GM12878 (cell line): Measurements from ENCODE around the gene APOA4. TPM values are rescaled to one million over a fixed set of nuclear protein-coding genes. Genes with fewer than 3 reads are reported as not detected.

Experiments used
- ATAC-seq: fragments of 200-7000 bp; cut with Tn5 transposase; 3 replicates; pipeline ENCODE4 v1.9.1; 2020; ENCODE audit warnings: mild to moderate bottlenecking, moderate library complexity
- BruUV-seq: library from RNA; stranded (reverse); fragments of 400-500 nt; replicated peaks from 2 replicates; lab custom pipeline; 2021; lab: Mats Ljungman, UMichigan
- CTCF ChIA-PET: fragments of 300-600 bp; sonication (Branson Sonifier 250); formaldehyde crosslinking; extraction: SDS; loops from one replicate; lab custom pipeline; 2021; ENCODE audit warnings: inconsistent platforms; lab: Yijun Ruan, JAX
- POLR2A ChIA-PET: fragments of 350-600 bp; formaldehyde crosslinking; extraction: SDS; loops from one replicate; lab custom pipeline; 2021; ENCODE audit warnings: inconsistent platforms; lab: Charles Lee
- RAD21 ChIA-PET: fragments of 300-600 bp; sonication (Branson Sonifier 250); formaldehyde crosslinking; loops from one replicate; lab custom pipeline; 2023; ENCODE audit warnings: antibody characterized with exemption; ENCODE audit not compliant: unreplicated experiment; lab: Charles Lee
- SMC1A ChIA-PET: fragments of 300-600 bp; sonication (Branson Sonifier 250); formaldehyde crosslinking; loops from one replicate; lab custom pipeline; 2023; ENCODE audit not compliant: unreplicated experiment, uncharacterized antibody; lab: Charles Lee
- DNase-seq: peaks from one replicate; pipeline ENCODE4 v3.0.0-alpha.2; 2011; ENCODE audit warnings: low read depth, low spot score
- FAIRE-seq: peaks from 3 replicates; lab custom pipeline; 2011; peaks lifted over from hg19 to GRCh38; lab: Jason Lieb, UNC
- H2AFZ ChIP-seq: 2 replicates; pipeline ENCODE4 v1.6.0; 2011; ENCODE audit warnings: low read depth, low read length, control low read depth; ENCODE audit not compliant: control insufficient read depth
- H3K27ac ChIP-seq: 2 replicates; pipeline ENCODE4 v1.5.1; 2011; ENCODE audit warnings: control low read depth; ENCODE audit not compliant: control insufficient read depth, insufficient read depth
- H3K27me3 ChIP-seq, 2 experiments: replicated peaks in 1 of 2; 2 replicates each; pipeline versions ENCODE4 v1.6.0 to v1.6.1; 2011; ENCODE audit warnings: low read length in 1 of 2; ENCODE audit not compliant: control insufficient read depth in 2 of 2, insufficient read depth in 2 of 2
- H3K36me3 ChIP-seq, 2 experiments: 2 replicates each; pipeline ENCODE4 v1.5.1; 2011; ENCODE audit warnings: low read length in 1 of 2; ENCODE audit not compliant: control insufficient read depth in 2 of 2, insufficient read depth in 2 of 2
- H3K4me1 ChIP-seq: 2 replicates; pipeline ENCODE4 v1.6.1; 2011; ENCODE audit warnings: mild to moderate bottlenecking, low read length, moderate library complexity, mixed read lengths; ENCODE audit not compliant: control insufficient read depth, insufficient read depth
- H3K4me2 ChIP-seq: 2 replicates; pipeline ENCODE4 v1.6.0; 2011; ENCODE audit warnings: control low read depth; ENCODE audit not compliant: control insufficient read depth, insufficient read depth
- H3K4me3 ChIP-seq: fragments of 200-600 bp; sonication (generic); 2 replicates; pipeline ENCODE4 v1.5.1; 2016
- H3K79me2 ChIP-seq: 2 replicates; pipeline ENCODE4 v1.6.0; 2011; ENCODE audit warnings: low read length; ENCODE audit not compliant: control insufficient read depth, insufficient read depth
- H3K9ac ChIP-seq: 2 replicates; pipeline ENCODE4 v1.8.0; 2011; ENCODE audit warnings: low read length, control low read depth, mixed read lengths; ENCODE audit not compliant: control insufficient read depth, insufficient read depth
- H3K9me3 ChIP-seq: replicated peaks from 3 replicates; pipeline ENCODE4 v1.5.1; 2011; ENCODE audit warnings: mild to moderate bottlenecking, low read length; ENCODE audit not compliant: control insufficient read depth, insufficient read depth
- H4K20me1 ChIP-seq: 2 replicates; pipeline ENCODE4 v1.6.0; 2011; ENCODE audit not compliant: control insufficient read depth, insufficient read depth
- CBFB ChIP-seq: IDR thresholded peaks from 2 replicates; pipeline ENCODE4 v1.6.1; 2016; ENCODE audit warnings: antibody characterized with exemption, low read depth
- MEF2B ChIP-seq: fragments of 450-650 bp; IDR thresholded peaks from 2 replicates; pipeline ENCODE4 v1.6.1; 2018; ENCODE audit warnings: mild to moderate bottlenecking, moderate library complexity; ENCODE audit not compliant: partially characterized antibody, poor library complexity, severe bottlenecking
- MYB ChIP-seq: fragments of 150-350 bp; IDR thresholded peaks from 2 replicates; pipeline ENCODE4 v1.6.1; 2014; ENCODE audit warnings: mild to moderate bottlenecking, low read depth, low read length, borderline replicate concordance
- SMAD1 ChIP-seq: fragments of 450-650 bp; IDR thresholded peaks from 2 replicates; pipeline ENCODE4 v1.6.1; 2018; ENCODE audit warnings: mild to moderate bottlenecking, low read depth; ENCODE audit not compliant: partially characterized antibody
- WGBS: methylation state at CpG from one replicate; pipeline ENCODE4 v1.1.6; 2016; ENCODE audit warnings: low lambda C conversion rate; ENCODE audit not compliant: insufficient replicate concordance, insufficient coverage; ENCODE audit errors: missing lambda C conversion rate; 5-methylcytosine and 5-hydroxymethylcytosine counted together
- in situ Hi-C: fragments of 300-500 bp; cut with MboI; formaldehyde crosslinking; loops from 9 replicates; pipeline ENCODE4 v1.14.3; 2018; ENCODE audit warnings: mixed read lengths
- intact Hi-C: fragments of 100-400 bp; cut with micrococcal nuclease; formaldehyde crosslinking; loops from one replicate; pipeline ENCODE4 v1.14.2; 2022; ENCODE audit not compliant: unreplicated experiment
- polyA plus RNA-seq, 11 experiments: library from polyadenylated mRNA; depleted of rRNA in 4 of 11; unstranded in 6 of 11; stranded (reverse) in 5 of 11; fragments of >200 nt; fragmentation: Nextera tagmentation in 4 of 11; fragmentation: Illumina TruSeq in 1 of 11; extraction: Ambion mirVana in 4 of 11; extraction: Trizol in 1 of 11; gene quantifications; 1 replicate in 1 of 11; 2 replicates in 10 of 11; pipeline versions ENCODE4 v1.2.1 to v1.2.3, GENCODE V29; 2011 to 2016; ENCODE audit warnings: inconsistent platforms in 2 of 11, missing spikeins in 2 of 11, low read depth in 1 of 11
- total RNA-seq, 4 experiments: library from RNA; depleted of rRNA in 3 of 4; stranded (reverse); fragments of >200 nt in 3 of 4; fragmentation: Illumina TruSeq in 1 of 4; extraction: Trizol in 1 of 4; gene quantifications; 2 replicates each; pipeline versions ENCODE4 v1.2.1 to v1.2.3, GENCODE V29; 2013 to 2021
- TF ChIP-seq, protein P1 (sequence below): fragments of 150-350 bp; IDR thresholded peaks from 2 replicates; pipeline ENCODE4 v1.6.1; 2016; ENCODE audit warnings: low read depth, low read length

APOA4 gene
- total and polyA plus RNA-seq, 10 of the 15 experiments (the other 5 are each of a cell fraction or from before 2014, with no cell fraction given): not detected

GRCh38 chr11:116833491-116833815, 10.3 kb upstream of the APOA4 start:
- no peak overlapping the region for H3K4me3 ChIP-seq
- no peak for DNase-seq
- no peak overlapping the region for H3K4me2 ChIP-seq
- no peaks in the 10 kb centered on the region for H4K20me1 ChIP-seq
- H3K9ac ChIP-seq: no peak overlapping the region
- RAD21 ChIA-PET: no interaction called here
- H3K4me1 ChIP-seq: peaks cover 8% of the 10 kb centered on the region; the same call in 1 of the 2 replicates
- no peaks in the 10 kb centered on the region for H3K27me3 ChIP-seq
- no peaks in the 10 kb centered on the region for H3K36me3 ChIP-seq
- intact Hi-C loops: no loop called here
- H3K9me3 ChIP-seq: no peaks in the 10 kb centered on the region
- ATAC-seq: no peak
- no peak overlapping the region for H3K27ac ChIP-seq
- TF ChIP-seq, protein P1, sequence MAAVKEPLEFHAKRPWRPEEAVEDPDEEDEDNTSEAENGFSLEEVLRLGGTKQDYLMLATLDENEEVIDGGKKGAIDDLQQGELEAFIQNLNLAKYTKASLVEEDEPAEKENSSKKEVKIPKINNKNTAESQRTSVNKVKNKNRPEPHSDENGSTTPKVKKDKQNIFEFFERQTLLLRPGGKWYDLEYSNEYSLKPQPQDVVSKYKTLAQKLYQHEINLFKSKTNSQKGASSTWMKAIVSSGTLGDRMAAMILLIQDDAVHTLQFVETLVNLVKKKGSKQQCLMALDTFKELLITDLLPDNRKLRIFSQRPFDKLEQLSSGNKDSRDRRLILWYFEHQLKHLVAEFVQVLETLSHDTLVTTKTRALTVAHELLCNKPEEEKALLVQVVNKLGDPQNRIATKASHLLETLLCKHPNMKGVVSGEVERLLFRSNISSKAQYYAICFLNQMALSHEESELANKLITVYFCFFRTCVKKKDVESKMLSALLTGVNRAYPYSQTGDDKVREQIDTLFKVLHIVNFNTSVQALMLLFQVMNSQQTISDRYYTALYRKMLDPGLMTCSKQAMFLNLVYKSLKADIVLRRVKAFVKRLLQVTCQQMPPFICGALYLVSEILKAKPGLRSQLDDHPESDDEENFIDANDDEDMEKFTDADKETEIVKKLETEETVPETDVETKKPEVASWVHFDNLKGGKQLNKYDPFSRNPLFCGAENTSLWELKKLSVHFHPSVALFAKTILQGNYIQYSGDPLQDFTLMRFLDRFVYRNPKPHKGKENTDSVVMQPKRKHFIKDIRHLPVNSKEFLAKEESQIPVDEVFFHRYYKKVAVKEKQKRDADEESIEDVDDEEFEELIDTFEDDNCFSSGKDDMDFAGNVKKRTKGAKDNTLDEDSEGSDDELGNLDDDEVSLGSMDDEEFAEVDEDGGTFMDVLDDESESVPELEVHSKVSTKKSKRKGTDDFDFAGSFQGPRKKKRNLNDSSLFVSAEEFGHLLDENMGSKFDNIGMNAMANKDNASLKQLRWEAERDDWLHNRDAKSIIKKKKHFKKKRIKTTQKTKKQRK: no peak
- TF ChIP-seq MYB: no peak
- TF ChIP-seq CBFB: no peak
- TF ChIP-seq SMAD1: no peak
- TF ChIP-seq MEF2B: no peak
- TF ChIP-seq, all 136 proteins: peak for 0
- SMC1A ChIA-PET: interaction anchor here (1.0 kb wide), 1 partner anchor 272 kb away, joined by 4 read pairs; no protein-coding TSS in a partner anchor
- no TSS peak for BruUV-seq
- POLR2A ChIA-PET: no interaction called here
- FAIRE-seq: no peak
- in situ Hi-C loops: no loop called here
- Histone ChIP-seq H3K79me2 (no peaks in the 10 kb centered on the region), H2AFZ (no peak overlapping the region)
- CTCF ChIA-PET: interaction anchor here (0.7 to 7.3 kb wide), 4 partner anchors 9 to 100 kb away, joined by 3 to 183 read pairs (median 30); partner anchors contain the start of genes APOA5 and ZPR1
- 61% methylated on average over 10 of the region's 10 CpGs for WGBS
